ENCODE measurements around the gene NVL.
"Not testable (repeated sequence)": the region's sequence is repeated elsewhere in the genome, so short reads cannot be mapped to it uniquely, and the experiment has no call there.

Gene NVL

GRCh38 chr1:224234017-224234416, 96.0 kb downstream of the NVL start:
- no peak for DNase-seq (ENCODE audit: low spot score)

GRCh38 chr1:224226849-224227502, 103.0 kb downstream of the NVL start:
- no peak for DNase-seq (ENCODE audit: low spot score)

DNA sequence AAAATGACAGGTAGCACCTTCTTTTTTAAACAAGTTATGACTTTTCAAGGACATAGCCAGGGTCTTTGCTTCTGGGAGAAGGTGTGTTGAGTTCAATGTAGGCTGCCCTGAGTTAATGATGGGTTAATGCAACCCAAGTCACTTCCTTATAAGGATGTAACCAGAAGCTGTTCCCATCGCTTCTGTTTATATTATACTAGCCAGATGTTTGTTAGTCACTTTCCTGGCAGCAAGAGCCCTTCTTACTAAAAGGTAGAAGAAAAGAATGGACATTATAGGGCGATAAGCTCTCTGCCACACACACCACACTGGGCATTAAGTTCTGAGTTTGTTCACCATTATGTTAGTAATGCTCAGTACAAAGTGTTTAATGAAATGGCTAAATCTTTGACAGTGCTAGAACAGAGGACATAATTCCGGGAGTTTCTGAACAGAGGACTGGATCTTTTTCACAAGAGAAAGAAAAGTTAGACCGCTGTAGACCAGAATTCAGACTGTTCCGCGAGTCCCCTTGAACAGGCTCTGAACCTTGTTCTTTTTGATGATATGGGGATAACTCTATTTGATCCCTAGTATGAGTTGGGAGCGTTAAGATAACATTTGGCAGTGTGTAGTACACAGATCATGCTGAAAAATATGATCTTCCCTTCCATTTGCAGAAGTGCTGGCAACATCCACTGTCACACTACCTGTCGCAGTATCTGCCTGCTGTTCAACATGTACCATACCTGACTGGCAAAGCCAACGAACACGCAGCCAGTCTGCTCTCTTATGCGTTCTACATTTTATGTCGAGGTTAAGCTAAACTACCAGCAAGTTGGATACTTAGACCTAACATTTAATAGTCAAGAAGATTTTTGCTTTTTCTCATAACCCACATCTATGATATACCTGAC, 105.9 kb downstream of the NVL start:
- no peak for DNase-seq (ENCODE audit: low spot score)

- DNase-seq (ENCODE audit: low spot score): no peak
Observed at GRCh38 chr1:224219612-224220059, 110.3 kb downstream of the NVL start.

DNA sequence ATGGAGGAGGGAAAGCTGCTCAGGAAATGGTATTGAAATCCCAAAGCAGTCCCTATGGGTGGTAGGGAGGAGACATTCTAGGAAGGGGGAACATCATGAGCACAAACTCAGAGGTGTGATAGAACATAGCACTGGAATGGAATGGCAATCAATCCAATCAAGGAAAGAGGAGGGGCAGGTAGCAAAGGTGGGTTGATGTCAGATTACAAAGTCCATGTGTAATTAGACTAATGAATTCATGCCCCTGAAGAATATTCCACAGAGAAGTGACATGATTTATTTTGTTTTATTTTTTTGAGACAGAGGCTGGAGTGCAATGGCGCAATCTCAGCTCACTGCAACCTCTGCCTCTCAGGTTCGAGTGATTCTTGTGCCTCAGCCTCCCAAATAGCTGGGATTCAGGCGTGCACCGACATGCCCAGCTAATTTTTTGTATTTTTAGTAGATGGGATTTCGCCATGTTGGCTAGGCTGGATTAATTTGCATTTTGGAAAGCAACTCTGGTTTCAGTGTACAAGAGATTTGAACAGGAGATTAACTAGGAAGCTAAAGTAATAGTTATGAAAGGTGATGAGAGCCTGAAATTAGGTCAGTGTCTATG, 110.9 kb downstream of the NVL start:
- no peak for DNase-seq (ENCODE audit: low spot score)

DNA sequence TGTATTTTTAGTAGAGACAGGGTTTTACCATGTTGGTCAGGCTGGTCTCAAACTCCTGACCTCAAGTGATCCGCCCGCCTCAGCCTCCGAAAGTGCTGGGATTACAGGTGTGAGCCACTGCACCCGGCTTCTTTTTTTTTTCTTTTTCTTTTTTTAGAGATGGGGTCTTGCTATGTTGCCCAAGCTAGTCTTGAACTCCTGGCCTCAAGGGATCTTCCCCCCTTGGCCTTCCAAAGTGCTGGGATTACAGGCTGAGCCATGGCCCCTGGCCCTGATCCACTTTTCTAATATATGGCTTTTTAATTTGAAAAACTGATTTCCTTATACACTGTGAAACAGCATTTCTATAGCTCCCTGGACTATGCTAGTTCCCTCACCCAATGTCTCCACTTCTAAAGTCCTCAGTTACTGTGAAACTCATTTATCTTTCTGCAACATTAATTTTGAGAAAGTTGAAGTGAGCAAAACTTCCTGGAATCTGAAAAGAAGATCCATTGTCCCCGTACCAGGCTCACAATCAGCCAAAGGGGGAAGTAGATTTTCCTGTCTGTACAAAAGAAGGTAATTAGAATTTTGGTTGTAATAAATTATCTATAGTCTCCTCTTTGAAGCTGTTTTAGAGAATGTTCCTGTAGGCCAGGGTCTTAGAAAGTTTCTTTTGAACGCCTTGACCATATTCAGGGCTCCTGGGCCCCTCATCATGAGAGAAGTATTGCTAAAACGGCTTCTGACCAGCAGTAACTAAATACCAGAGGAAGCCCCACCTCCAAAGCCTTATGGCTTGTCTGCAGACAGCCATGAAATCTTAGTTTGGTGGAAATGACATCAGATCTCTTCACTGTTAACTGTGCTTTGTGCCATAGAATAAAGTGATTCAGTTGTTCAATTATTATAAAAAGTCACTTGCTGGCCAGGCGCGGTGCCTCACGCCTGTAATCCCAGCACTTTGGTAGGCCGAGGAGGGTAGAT, 112.0 kb downstream of the NVL start:
- DNase-seq (ENCODE audit: low spot score): no peak

GRCh38 chr1:224216382-224216781, 113.6 kb downstream of the NVL start:
- no peak for DNase-seq (ENCODE audit: low spot score)

DNA sequence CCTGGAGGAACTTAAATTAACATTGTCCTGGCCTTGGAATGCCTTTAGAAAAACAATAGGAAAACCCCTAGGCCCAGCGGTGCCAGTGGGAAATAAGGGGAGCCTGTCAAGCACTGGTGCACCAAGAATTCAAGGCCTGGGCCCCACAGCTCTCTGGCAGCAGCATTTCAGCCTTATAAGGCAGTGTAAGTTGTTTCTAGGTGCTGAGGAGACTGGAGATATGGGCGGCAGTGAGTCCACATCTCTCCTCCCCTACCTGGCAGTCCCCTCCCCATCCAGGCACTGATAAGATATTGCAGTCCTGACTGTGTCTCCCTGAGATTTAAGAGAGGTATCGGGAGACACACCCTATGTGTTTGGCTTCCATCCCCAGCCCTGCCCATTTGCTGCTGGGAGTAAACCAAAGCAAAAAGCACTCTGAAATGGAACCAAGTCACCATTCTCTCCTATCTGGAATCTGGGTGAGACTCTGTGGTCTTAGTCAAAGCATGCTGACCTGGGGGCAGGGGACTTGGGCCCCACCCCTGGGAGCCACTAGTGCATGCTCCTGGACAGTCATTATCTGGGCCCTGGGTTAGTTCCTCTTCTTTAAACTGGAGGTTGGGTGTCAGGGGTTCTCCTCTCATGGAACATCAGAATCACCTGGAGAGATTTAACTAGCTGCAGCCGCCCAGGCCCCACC, 116.4 kb downstream of the NVL start:
- DNase-seq (ENCODE audit: low spot score): no peak

GRCh38 chr1:224212618-224213061, 117.3 kb downstream of the NVL start:
- no peak for DNase-seq (ENCODE audit: low spot score)

- no peak for DNase-seq (ENCODE audit: low spot score)
Observed at GRCh38 chr1:224211206-224211962, 118.6 kb downstream of the NVL start.

- not testable (repeated sequence) for DNase-seq (ENCODE audit: low spot score)
Observed at GRCh38 chr1:224205931-224206538, 123.9 kb downstream of the NVL start.

DNA sequence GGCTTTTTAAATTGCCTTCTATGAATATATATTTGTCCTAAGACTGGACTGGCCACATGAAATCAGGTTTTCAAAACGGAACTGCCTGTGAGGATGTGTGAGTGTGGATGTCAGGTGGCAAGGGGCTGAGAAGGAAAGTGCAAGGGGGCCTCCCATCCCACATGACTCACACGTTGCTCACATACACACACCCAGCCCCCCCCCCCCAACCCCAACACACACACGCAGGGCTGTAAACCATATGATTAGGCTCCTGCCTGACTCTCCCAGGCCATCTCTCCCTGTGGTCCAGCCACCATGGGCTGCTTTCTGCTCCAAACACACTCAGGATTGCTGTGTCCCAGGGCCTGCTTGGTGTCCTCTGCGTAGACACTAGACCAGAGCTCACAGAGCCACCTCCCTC, 124.5 kb downstream of the NVL start:
- peak; percentile 45 for DNase-seq (ENCODE audit: low spot score)

DNA sequence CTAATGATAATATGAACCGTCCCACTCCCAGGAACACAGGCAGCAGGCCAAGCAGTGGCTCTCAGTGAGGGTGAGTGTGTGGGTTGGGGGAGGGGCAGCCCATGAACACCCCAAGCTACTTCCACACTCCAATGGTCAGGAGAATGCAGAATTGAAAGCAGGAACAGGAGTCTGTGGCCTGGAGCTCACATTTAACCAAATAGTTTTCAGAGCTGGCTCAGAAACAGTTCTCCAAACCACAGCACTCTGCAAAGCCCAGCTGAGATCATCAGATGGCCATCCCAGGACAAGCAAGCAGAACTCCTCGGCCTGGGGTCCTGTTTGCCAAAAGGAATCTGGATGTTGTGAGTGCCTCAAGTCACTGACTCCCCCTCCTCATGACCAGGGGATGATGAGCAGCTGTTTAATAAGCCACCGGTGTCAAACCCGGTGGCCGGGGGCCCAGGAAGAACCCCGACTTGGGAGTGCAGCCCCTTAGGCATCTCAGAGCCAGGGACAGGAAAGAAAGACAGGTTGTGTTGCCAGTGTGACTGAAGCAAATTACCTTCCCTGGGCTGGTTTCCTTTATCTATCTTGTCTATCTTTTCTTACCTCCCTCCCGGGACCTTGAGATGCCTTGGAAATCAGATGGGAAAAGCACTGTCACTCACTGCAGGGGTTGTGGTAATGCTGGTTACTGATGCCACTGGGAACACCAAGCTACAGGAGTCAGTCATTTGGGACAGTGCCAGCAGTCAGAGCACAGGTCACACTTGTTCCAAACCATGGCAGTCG, 126.5 kb downstream of the NVL start:
- no peak for DNase-seq (ENCODE audit: low spot score)

DNA sequence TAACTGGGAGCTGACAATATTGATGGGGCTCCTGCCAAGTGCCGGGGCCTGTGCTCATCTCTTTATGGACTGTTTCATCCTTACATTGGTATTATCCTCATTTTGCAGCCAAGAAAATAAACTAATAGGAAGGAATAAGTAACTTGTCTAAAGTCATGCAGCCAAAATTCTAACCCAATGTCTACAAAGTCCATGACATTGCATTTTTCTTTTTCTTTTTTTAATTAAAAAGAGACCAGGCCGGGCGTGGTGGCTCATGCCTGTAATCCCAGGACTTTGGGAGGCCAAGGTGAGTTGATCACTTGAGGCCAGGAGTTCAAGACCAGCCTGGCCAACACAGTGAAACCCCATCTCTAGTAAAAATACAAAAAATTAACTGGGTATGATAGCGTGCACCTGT, 128.1 kb downstream of the NVL start:
- DNase-seq (ENCODE audit: low spot score): no peak

- no peak for DNase-seq (ENCODE audit: low spot score)
Observed at GRCh38 chr1:224201383-224201782, 128.6 kb downstream of the NVL start.

DNA sequence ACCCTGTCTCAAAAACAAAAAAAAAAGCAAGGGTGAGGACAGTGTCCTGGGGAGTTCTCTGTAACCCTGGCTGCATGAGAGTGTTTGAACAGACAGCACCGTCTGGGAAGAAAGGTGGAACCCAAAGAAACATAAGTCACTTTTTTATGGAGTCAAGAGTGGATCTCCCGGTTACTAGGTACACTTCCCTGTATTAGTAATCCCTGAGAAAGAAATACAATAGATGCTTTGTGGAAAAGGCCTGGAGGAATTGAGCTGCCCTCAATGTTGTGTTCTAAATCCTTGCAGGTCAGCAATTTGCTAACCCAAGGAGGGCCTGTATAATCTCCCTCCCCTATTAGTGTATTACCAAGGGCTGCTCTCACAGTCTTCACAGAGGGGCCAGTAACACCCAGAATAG, 130.3 kb downstream of the NVL start:
- DNase-seq (ENCODE audit: low spot score): no peak

GRCh38 chr1:224198572-224198971, 131.4 kb downstream of the NVL start:
- DNase-seq (ENCODE audit: low spot score): no peak

- DNase-seq (ENCODE audit: low spot score): no peak
Observed at GRCh38 chr1:224196813-224197600, 133.0 kb downstream of the NVL start.

Measured in activated CD4-positive, alpha-beta T cell treated with anti-CD3 and anti-CD28 coated beads, Interleukin-2, Interleukin-4, amounts not matched to agents 100 ng/mL and 50 ng/mL, durations not matched to agents 16 hours and 8 hours (primary cell).